NB4 (cell line): Measurements from ENCODE around the gene GTF2F2.

ENCODE experiments used
- POLR2A ChIP-seq: IDR thresholded peaks from 2 replicates; pipeline ENCODE4 v1.6.1; 2011; ENCODE audit warnings: mild to moderate bottlenecking; ENCODE audit not compliant: insufficient read length; ENCODE audit errors: extremely low read depth
- TF ChIP-seq, protein P1 (sequence below): IDR thresholded peaks from one replicate; pipeline ENCODE4 v1.5.1; 2012; ENCODE audit warnings: low read depth, low read length

DNA sequence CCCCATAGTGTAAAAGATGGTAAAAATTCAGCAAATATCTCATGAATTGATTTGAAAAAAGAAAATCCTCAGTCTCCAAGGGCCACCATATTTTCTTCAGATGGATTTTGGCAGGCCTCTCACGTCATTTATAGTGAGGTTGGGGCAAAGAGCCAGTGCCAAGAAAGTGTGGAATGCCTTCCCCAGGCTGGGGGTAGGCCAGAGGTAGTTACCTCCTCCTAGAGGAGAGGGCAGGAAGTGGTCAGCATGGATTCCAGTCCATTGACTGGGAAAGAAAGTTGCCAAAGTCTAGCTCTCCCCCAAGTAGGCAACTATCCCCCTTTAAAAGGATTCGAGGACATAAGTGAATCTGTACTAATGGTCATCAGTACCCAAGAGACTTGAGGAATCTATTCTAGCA lies 148.9 kb downstream of the GTF2F2 start:
- TF ChIP-seq POLR2A: no peak
- TF ChIP-seq, protein P1, sequence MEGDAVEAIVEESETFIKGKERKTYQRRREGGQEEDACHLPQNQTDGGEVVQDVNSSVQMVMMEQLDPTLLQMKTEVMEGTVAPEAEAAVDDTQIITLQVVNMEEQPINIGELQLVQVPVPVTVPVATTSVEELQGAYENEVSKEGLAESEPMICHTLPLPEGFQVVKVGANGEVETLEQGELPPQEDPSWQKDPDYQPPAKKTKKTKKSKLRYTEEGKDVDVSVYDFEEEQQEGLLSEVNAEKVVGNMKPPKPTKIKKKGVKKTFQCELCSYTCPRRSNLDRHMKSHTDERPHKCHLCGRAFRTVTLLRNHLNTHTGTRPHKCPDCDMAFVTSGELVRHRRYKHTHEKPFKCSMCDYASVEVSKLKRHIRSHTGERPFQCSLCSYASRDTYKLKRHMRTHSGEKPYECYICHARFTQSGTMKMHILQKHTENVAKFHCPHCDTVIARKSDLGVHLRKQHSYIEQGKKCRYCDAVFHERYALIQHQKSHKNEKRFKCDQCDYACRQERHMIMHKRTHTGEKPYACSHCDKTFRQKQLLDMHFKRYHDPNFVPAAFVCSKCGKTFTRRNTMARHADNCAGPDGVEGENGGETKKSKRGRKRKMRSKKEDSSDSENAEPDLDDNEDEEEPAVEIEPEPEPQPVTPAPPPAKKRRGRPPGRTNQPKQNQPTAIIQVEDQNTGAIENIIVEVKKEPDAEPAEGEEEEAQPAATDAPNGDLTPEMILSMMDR: no peak
